SH-SY5Y (cell line): ENCODE data around the gene ZNF76.

ENCODE experiments used
- GATA2 ChIP-seq: IDR thresholded peaks from 2 replicates; pipeline ENCODE4 v1.6.1; 2011; ENCODE audit warnings: mild to moderate bottlenecking, low read depth, low read length
- GATA3 ChIP-seq: IDR thresholded peaks from 2 replicates; pipeline ENCODE4 v1.6.1; 2011; ENCODE audit warnings: low read depth, mild to moderate bottlenecking, low read length, moderate library complexity

The ZNF76 gene

GRCh38 chr6:35259194-35259947 lies at the start of gene ZNF76:
ZNF76 (plus strand) TSS chr6:35259735; CDS start chr6:35281152, 21,417 bp downstream.
- TF ChIP-seq GATA3 = no peak
- no peak for TF ChIP-seq GATA2

- TF ChIP-seq GATA2 (no peak), GATA3 (no peak)
Observed at GRCh38 chr6:35213298-35213791, 46.2 kb upstream of the ZNF76 start.

GRCh38 chr6:35213824-35214756 lies 45.4 kb upstream of the ZNF76 start, which contains the start of gene SCUBE3:
SCUBE3 (plus strand) TSS chr6:35213956; CDS start chr6:35214419, 463 bp downstream.
- no peak for TF ChIP-seq GATA3
- TF ChIP-seq GATA2 = no peak

GRCh38 chr6:35214869-35215664 lies 44.5 kb upstream of the ZNF76 start:
- TF ChIP-seq GATA2 (no peak), GATA3 (no peak)

- TF ChIP-seq GATA3 = no peak
- TF ChIP-seq GATA2 = no peak
Observed at GRCh38 chr6:35215665-35216411, 43.7 kb upstream of the ZNF76 start.

- TF ChIP-seq GATA3 (no peak), GATA2 (no peak)
Observed at GRCh38 chr6:35216412-35216732, 43.2 kb upstream of the ZNF76 start.

GRCh38 chr6:35216851-35217811 lies 42.4 kb upstream of the ZNF76 start:
- TF ChIP-seq GATA2 (no peak), GATA3 (no peak)

- TF ChIP-seq GATA3 = no peak
- no peak for TF ChIP-seq GATA2
Observed at GRCh38 chr6:35218021-35218420, 41.5 kb upstream of the ZNF76 start.

- TF ChIP-seq GATA3 = no peak
- TF ChIP-seq GATA2 = no peak
Observed at GRCh38 chr6:35218456-35218855, 41.1 kb upstream of the ZNF76 start.

GRCh38 chr6:35219683-35220326 lies 39.7 kb upstream of the ZNF76 start:
- TF ChIP-seq GATA2 = no peak
- TF ChIP-seq GATA3 = no peak

- TF ChIP-seq GATA2 = no peak
Observed at GRCh38 chr6:35220711-35221110, 38.8 kb upstream of the ZNF76 start.

GRCh38 chr6:35223396-35223795 lies 36.1 kb upstream of the ZNF76 start:
- TF ChIP-seq GATA3 = no peak

GRCh38 chr6:35224720-35225119 lies 34.8 kb upstream of the ZNF76 start:
- TF ChIP-seq GATA2 (no peak), GATA3 (no peak)
